ENCODE results near the gene RNF224. TPM values are rescaled to one million over a fixed set of nuclear protein-coding genes. Genes with fewer than 3 reads are reported as not detected.

Gene RNF224
- total and polyA plus RNA-seq, 2 experiments from 2014 or later, result 0.63 TPM; not detected in 1

DNA sequence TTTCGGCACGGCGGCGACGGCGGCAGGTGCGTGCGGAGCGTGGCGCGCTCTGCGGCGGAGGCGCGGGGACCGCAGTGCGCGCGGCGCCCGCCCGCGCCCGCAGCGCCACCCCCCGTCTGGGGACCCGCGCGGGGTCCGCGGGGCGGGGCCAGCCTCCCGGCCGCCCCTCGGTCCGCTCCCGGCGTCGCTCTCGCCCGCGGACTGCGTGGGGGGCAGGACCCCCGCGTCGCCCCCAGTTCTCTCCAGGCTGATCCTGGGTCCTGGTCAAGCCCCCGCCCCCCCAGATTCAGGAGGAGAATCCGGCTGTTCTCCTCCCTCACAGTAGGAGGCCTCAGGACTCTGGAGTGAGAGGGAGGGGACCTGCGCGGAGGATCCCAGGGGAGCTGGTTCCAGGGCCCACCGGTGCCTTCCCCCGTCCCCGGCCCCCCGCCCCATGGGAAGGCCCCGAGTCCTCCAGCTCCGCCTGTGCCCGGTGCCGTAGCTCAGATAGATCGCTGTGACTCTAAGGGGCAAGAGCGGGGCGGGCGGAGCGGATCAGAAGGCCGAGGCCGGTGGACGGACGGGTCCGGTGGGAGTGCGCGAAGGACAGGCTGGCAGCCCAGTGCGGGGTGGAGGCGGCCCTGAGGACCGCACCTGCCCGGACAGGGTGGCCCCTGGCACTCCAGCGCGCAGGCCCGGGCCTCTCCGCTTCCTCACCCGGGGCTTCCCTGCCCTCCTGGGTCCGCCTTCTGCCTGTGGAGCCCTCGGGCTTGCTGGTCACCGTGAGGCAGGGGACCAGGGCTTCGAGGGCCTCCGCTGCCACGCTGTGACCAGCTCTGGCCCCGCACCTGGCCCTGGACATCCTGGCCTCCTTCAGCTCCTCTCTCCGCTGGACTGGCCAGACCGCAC, 4.9 kb upstream of the RNF224 start, which contains the start of gene RNF208 (continued):
- TF ChIP-seq, protein P1, sequence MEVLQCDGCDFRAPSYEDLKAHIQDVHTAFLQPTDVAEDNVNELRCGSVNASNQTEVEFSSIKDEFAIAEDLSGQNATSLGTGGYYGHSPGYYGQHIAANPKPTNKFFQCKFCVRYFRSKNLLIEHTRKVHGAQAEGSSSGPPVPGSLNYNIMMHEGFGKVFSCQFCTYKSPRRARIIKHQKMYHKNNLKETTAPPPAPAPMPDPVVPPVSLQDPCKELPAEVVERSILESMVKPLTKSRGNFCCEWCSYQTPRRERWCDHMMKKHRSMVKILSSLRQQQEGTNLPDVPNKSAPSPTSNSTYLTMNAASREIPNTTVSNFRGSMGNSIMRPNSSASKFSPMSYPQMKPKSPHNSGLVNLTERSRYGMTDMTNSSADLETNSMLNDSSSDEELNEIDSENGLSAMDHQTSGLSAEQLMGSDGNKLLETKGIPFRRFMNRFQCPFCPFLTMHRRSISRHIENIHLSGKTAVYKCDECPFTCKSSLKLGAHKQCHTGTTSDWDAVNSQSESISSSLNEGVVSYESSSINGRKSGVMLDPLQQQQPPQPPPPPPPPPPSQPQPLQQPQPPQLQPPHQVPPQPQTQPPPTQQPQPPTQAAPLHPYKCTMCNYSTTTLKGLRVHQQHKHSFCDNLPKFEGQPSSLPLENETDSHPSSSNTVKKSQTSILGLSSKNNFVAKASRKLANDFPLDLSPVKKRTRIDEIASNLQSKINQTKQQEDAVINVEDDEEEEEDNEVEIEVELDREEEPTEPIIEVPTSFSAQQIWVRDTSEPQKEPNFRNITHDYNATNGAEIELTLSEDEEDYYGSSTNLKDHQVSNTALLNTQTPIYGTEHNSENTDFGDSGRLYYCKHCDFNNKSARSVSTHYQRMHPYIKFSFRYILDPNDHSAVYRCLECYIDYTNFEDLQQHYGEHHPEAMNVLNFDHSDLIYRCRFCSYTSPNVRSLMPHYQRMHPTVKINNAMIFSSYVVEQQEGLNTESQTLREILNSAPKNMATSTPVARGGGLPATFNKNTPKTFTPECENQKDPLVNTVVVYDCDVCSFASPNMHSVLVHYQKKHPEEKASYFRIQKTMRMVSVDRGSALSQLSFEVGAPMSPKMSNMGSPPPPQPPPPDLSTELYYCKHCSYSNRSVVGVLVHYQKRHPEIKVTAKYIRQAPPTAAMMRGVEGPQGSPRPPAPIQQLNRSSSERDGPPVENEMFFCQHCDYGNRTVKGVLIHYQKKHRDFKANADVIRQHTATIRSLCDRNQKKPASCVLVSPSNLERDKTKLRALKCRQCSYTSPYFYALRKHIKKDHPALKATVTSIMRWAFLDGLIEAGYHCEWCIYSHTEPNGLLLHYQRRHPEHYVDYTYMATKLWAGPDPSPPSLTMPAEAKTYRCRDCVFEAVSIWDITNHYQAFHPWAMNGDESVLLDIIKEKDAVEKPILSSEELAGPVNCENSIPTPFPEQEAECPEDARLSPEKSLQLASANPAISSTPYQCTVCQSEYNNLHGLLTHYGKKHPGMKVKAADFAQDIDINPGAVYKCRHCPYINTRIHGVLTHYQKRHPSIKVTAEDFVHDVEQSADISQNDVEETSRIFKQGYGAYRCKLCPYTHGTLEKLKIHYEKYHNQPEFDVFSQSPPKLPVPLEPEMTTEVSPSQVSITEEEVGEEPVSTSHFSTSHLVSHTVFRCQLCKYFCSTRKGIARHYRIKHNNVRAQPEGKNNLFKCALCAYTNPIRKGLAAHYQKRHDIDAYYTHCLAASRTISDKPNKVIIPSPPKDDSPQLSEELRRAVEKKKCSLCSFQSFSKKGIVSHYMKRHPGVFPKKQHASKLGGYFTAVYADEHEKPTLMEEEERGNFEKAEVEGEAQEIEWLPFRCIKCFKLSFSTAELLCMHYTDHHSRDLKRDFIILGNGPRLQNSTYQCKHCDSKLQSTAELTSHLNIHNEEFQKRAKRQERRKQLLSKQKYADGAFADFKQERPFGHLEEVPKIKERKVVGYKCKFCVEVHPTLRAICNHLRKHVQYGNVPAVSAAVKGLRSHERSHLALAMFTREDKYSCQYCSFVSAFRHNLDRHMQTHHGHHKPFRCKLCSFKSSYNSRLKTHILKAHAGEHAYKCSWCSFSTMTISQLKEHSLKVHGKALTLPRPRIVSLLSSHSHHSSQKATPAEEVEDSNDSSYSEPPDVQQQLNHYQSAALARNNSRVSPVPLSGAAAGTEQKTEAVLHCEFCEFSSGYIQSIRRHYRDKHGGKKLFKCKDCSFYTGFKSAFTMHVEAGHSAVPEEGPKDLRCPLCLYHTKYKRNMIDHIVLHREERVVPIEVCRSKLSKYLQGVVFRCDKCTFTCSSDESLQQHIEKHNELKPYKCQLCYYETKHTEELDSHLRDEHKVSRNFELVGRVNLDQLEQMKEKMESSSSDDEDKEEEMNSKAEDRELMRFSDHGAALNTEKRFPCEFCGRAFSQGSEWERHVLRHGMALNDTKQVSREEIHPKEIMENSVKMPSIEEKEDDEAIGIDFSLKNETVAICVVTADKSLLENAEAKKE (CRISPR knock-in tag; IDR thresholded peaks at IDR 0.05), result no peak
- TF ChIP-seq ZNF114 (CRISPR knock-in tag; IDR thresholded peaks at IDR 0.05) (no peak), EZH2 (IDR thresholded peaks at IDR 0.05; ENCODE audit: low read depth, unreplicated experiment) (no peak), NANOG (IDR thresholded peaks at IDR 0.05; ENCODE audit: borderline replicate concordance) (no peak), STAT1 (IDR thresholded peaks at IDR 0.05; ENCODE audit: unreplicated experiment) (no peak)
- TF ChIP-seq, protein P2, sequence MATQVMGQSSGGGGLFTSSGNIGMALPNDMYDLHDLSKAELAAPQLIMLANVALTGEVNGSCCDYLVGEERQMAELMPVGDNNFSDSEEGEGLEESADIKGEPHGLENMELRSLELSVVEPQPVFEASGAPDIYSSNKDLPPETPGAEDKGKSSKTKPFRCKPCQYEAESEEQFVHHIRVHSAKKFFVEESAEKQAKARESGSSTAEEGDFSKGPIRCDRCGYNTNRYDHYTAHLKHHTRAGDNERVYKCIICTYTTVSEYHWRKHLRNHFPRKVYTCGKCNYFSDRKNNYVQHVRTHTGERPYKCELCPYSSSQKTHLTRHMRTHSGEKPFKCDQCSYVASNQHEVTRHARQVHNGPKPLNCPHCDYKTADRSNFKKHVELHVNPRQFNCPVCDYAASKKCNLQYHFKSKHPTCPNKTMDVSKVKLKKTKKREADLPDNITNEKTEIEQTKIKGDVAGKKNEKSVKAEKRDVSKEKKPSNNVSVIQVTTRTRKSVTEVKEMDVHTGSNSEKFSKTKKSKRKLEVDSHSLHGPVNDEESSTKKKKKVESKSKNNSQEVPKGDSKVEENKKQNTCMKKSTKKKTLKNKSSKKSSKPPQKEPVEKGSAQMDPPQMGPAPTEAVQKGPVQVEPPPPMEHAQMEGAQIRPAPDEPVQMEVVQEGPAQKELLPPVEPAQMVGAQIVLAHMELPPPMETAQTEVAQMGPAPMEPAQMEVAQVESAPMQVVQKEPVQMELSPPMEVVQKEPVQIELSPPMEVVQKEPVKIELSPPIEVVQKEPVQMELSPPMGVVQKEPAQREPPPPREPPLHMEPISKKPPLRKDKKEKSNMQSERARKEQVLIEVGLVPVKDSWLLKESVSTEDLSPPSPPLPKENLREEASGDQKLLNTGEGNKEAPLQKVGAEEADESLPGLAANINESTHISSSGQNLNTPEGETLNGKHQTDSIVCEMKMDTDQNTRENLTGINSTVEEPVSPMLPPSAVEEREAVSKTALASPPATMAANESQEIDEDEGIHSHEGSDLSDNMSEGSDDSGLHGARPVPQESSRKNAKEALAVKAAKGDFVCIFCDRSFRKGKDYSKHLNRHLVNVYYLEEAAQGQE (IDR thresholded peaks at IDR 0.05; ENCODE audit: unreplicated experiment), result no peak
- TF ChIP-seq, protein P3, sequence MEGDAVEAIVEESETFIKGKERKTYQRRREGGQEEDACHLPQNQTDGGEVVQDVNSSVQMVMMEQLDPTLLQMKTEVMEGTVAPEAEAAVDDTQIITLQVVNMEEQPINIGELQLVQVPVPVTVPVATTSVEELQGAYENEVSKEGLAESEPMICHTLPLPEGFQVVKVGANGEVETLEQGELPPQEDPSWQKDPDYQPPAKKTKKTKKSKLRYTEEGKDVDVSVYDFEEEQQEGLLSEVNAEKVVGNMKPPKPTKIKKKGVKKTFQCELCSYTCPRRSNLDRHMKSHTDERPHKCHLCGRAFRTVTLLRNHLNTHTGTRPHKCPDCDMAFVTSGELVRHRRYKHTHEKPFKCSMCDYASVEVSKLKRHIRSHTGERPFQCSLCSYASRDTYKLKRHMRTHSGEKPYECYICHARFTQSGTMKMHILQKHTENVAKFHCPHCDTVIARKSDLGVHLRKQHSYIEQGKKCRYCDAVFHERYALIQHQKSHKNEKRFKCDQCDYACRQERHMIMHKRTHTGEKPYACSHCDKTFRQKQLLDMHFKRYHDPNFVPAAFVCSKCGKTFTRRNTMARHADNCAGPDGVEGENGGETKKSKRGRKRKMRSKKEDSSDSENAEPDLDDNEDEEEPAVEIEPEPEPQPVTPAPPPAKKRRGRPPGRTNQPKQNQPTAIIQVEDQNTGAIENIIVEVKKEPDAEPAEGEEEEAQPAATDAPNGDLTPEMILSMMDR (conservative IDR thresholded peaks at IDR 0.05; ENCODE audit: low read depth in 2 of 2), result no peak
